MM.1S (cell line): ENCODE results near the gene LY9.

Experiments used
- DNase-seq: peaks from one replicate; pipeline ENCODE4 v3.0.0-alpha.2; 2015
- H2AFZ ChIP-seq: fragments of 300-600 bp; sonication (generic); 2 replicates; pipeline ENCODE4 v1.6.0; 2016; ENCODE audit warnings: antibody characterized with exemption, low read length
- H3F3A ChIP-seq: fragments of 300-600 bp; sonication (generic); 2 replicates; pipeline ENCODE4 v1.6.1; 2016; ENCODE audit warnings: mild to moderate bottlenecking, antibody characterized with exemption, low read length, moderate library complexity, mixed read lengths; ENCODE audit not compliant: insufficient read depth
- H3K27ac ChIP-seq: fragments of 300-600 bp; sonication (generic); 2 replicates; pipeline ENCODE4 v1.5.1; 2016; ENCODE audit warnings: mild to moderate bottlenecking, low read length
- H3K27me3 ChIP-seq: fragments of 300-600 bp; sonication (generic); replicated peaks from 2 replicates; pipeline ENCODE4 v1.6.0; 2016; ENCODE audit warnings: low read length; ENCODE audit not compliant: insufficient read depth
- H3K36me3 ChIP-seq: fragments of 300-600 bp; sonication (generic); replicated peaks from 2 replicates; pipeline ENCODE4 v1.6.1; 2016; ENCODE audit warnings: mild to moderate bottlenecking, low read length, mixed read lengths; ENCODE audit not compliant: insufficient read depth
- H3K4me1 ChIP-seq: fragments of 300-600 bp; sonication (generic); 2 replicates; pipeline ENCODE4 v1.6.1; 2016; ENCODE audit warnings: low read length, mixed read lengths
- H3K4me2 ChIP-seq: fragments of 300-600 bp; sonication (generic); 2 replicates; pipeline ENCODE4 v1.6.0; 2016; ENCODE audit warnings: low read depth, low read length
- H3K4me3 ChIP-seq: fragments of 300-600 bp; sonication (generic); 2 replicates; pipeline ENCODE4 v1.5.1; 2016; ENCODE audit warnings: low read length, mixed read lengths
- H3K79me2 ChIP-seq: fragments of 300-600 bp; sonication (generic); 2 replicates; pipeline ENCODE4 v1.6.1; 2016; ENCODE audit warnings: mixed run types, low read length, mixed read lengths
- H3K9ac ChIP-seq: fragments of 300-600 bp; sonication (generic); 2 replicates; pipeline ENCODE4 v1.6.1; 2016; ENCODE audit warnings: low read length, mixed read lengths
- H3K9me2 ChIP-seq: fragments of 300-600 bp; sonication (generic); replicated peaks from 2 replicates; pipeline ENCODE4 v1.6.1; 2016; ENCODE audit warnings: mild to moderate bottlenecking, low read length, mixed read lengths; ENCODE audit not compliant: insufficient read depth
- H3K9me3 ChIP-seq: fragments of 300-600 bp; sonication (generic); replicated peaks from 2 replicates; pipeline ENCODE4 v1.6.1; 2016; ENCODE audit warnings: mild to moderate bottlenecking, low read length, mixed read lengths; ENCODE audit not compliant: insufficient read depth
- H4K20me1 ChIP-seq: fragments of 300-600 bp; sonication (generic); 2 replicates; pipeline ENCODE4 v1.6.1; 2016; ENCODE audit warnings: mild to moderate bottlenecking, low read length, moderate library complexity, mixed read lengths; ENCODE audit not compliant: insufficient read depth
- CTCF ChIP-seq: fragments of 300-600 bp; sonication (generic); IDR thresholded peaks from 2 replicates; pipeline ENCODE4 v1.5.1; 2016; ENCODE audit warnings: antibody characterized with exemption, low read length, mixed read lengths
- EZH2 ChIP-seq: fragments of 300-600 bp; sonication (generic); optimal IDR thresholded peaks from 2 replicates; pipeline ENCODE3; 2017; ENCODE audit warnings: low read depth, mild to moderate bottlenecking, antibody characterized with exemption, low read length, mixed read lengths
- EZH2phosphoT487 ChIP-seq: fragments of 300-600 bp; sonication (generic); IDR thresholded peaks from 2 replicates; pipeline ENCODE4 v1.6.1; 2018; ENCODE audit warnings: antibody characterized with exemption, low read length

LY9 gene

DNA sequence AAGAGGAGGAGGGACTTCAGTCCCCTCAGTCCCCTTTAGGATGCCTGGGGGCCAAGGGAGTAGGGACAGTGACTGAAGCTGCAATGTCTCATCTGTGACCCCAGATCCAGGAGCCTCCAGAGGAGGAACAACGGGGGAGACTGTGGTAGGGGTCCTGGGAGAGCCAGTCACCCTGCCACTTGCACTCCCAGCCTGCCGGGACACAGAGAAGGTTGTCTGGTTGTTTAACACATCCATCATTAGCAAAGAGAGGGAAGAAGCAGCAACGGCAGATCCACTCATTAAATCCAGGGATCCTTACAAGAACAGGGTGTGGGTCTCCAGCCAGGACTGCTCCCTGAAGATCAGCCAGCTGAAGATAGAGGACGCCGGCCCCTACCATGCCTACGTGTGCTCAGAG is 18.3 kb downstream of the LY9 start:
- H2AFZ ChIP-seq: no peak overlapping the region
- H3F3A ChIP-seq: peaks cover 19% of the 10 kb centered on the region
- H3K9me3 ChIP-seq: no peaks in the 10 kb centered on the region
- H3K36me3 ChIP-seq: no peaks in the 10 kb centered on the region; the same call in 1 of the 2 replicates
- no peak for TF ChIP-seq CTCF
- TF ChIP-seq EZH2phosphoT487: no peak
- TF ChIP-seq EZH2: no peak
- DNase-seq: no peak
- peaks cover 25% of the 10 kb centered on the region for H3K4me1 ChIP-seq
- no peak overlapping the region for H3K4me3 ChIP-seq
- H3K27ac ChIP-seq: no peak overlapping the region
- H3K79me2 ChIP-seq: peaks cover 32% of the 10 kb centered on the region
- H3K27me3 ChIP-seq: no peaks in the 10 kb centered on the region
- no peaks in the 10 kb centered on the region for H3K9me2 ChIP-seq
- no peak overlapping the region for H3K9ac ChIP-seq
- H3K4me2 ChIP-seq: no peak overlapping the region
- no peaks in the 10 kb centered on the region for H4K20me1 ChIP-seq

- no peak overlapping the region for H3K9ac ChIP-seq
- H3K27me3 ChIP-seq: no peaks in the 10 kb centered on the region
- no peaks in the 10 kb centered on the region for H4K20me1 ChIP-seq
- peaks cover 32% of the 10 kb centered on the region for H3K79me2 ChIP-seq
- H3K9me2 ChIP-seq: no peaks in the 10 kb centered on the region
- no peak for DNase-seq
- H3K36me3 ChIP-seq: no peaks in the 10 kb centered on the region; the same call in 1 of the 2 replicates
- H3K4me1 ChIP-seq: peaks cover 25% of the 10 kb centered on the region
- no peak overlapping the region for H3K27ac ChIP-seq
- TF ChIP-seq EZH2phosphoT487 (no peak), EZH2 (no peak), CTCF (no peak)
- no peaks in the 10 kb centered on the region for H3K9me3 ChIP-seq
- H3K4me3 ChIP-seq: no peak overlapping the region
- peaks cover 19% of the 10 kb centered on the region for H3F3A ChIP-seq
- no peak overlapping the region for H3K4me2 ChIP-seq
- H2AFZ ChIP-seq: no peak overlapping the region
Measured at GRCh38 chr1:160814856-160815255, 18.9 kb downstream of the LY9 start.

DNA sequence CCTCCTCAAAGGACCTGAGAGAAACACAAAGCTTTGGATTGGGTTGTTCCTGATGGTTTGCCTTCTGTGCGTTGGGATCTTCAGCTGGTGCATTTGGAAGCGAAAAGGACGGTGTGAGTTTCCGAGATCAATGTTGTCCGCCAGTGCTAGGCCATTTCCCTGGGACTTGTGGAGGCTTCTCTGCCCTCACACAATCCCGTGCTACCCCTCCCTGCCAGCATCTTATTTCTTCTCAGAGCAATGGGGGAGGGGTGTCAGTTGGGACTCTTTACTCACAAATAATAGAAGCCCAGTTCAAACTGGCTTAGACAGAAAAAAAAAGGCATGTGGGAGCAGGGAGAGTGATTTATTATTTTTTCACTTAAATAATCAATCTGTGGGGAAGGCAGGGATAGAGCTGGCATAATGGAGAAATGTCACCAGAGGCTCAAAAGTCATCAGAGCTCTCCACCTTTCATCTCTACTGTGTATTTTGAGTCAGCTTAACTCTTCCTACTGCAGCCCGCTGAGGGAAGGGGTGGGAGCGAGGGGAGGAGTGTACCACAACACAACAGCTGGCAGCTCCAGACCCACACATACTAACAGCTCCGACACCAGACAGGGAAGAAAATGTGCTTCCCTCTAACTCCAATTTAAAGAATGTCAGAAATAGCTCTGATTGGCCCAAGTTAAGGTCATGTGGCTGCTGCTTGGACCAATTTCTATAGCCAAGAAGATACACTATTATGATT is 22.4 kb downstream of the LY9 start:
- no peak for TF ChIP-seq CTCF
- no peak for TF ChIP-seq EZH2phosphoT487
- TF ChIP-seq EZH2: no peak
- Histone ChIP-seq H3K9me2 (no peaks in the 10 kb centered on the region), H3K9ac (no peak overlapping the region), H2AFZ (no peak overlapping the region), H4K20me1 (no peaks in the 10 kb centered on the region), H3K4me3 (no peak overlapping the region), H3K27me3 (no peaks in the 10 kb centered on the region), H3K4me2 (no peak overlapping the region), H3K27ac (no peak overlapping the region), H3F3A (no peaks in the 10 kb centered on the region), H3K79me2 (peaks cover 6% of the 10 kb centered on the region; the same call in 1 of the 2 replicates), H3K4me1 (no peaks in the 10 kb centered on the region), H3K36me3 (no peaks in the 10 kb centered on the region; the same call in 1 of the 2 replicates), H3K9me3 (no peaks in the 10 kb centered on the region)
- no peak for DNase-seq
